GM19240 (cell line): ENCODE data around the gene MXD1.
"Not testable (repeated sequence)": the region's sequence is repeated elsewhere in the genome, so short reads cannot be mapped to it uniquely, and the experiment has no call there.

ENCODE experiments used
- DNase-seq: peaks from one replicate; pipeline ENCODE4 v3.0.0; 2011; ENCODE audit warnings: low spot score; ENCODE audit not compliant: insufficient read length

Gene MXD1, protein sequence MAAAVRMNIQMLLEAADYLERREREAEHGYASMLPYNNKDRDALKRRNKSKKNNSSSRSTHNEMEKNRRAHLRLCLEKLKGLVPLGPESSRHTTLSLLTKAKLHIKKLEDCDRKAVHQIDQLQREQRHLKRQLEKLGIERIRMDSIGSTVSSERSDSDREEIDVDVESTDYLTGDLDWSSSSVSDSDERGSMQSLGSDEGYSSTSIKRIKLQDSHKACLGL

DNA sequence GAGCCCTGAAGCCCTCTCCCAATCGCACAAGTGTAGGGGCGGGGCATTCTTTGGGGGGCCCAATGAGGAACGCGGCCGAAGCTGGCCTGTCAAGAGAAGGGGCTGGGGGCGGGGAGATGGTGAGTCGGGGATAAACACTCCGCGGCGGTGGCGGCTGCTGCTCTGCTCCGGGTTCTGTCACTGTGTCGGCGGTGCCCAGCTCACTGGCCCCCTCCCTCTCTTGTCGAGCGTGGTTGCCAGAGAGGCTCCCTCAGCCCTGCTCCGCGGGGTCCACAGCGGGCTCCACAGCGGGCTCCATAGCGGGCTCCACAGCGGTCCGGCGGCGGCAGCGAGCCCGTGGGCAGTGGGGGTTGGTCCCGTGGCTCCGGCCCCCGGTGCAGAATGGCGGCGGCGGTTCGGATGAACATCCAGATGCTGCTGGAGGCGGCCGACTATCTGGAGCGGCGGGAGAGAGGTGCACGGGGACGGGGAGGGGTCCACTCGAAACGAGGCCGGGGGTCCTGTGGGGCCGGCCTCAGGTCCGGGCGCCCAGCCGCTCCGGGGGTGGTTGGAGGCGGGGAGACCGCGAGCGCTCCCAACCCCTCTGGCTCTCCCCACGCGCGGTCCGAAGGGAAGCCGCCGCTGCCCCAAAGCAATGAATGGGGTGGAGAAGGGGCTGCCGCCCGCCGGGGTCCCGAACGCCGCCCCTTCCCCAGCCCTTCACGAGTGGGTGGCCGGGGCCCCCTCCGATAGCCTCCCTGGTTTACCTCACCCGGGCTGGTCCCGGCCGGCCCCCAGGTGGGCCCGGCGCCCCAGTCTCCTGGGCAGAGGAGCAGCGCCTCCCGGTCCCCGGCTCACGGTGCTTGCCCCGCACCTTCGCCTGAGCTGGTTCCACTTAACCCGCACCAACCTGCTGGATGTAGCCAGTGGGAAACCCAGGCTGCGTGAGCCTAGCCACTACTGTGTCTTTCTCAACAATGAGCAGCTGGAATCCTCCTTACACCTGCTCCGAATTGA, at the start of gene MXD1:
Gene MXD1 (plus strand): TSS at position 160 of the 996 bp plus-strand sequence. CDS start 222 bp downstream, at position 382.
- peak; percentile 90 for DNase-seq

DNA sequence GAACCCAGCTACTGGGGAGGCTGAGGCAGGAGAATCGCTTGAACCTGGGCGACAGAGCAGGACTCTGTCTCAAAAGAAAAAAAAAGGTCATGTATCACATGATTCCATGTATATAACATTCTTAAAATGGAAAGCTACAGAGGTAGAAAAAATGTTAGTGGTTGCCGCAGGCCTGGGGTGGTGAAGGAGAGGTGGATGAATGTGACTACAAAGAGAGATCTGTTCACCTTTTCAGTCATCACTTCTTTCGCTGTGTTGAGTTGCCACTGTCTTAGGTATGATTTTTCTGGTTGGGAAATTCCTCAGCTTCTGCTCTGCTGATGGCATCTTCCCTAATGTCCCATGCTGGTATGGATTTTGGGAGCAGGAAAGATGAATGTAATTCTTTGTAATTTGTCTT, 26.5 kb upstream of the MXD1 start:
- no peak for DNase-seq

DNA sequence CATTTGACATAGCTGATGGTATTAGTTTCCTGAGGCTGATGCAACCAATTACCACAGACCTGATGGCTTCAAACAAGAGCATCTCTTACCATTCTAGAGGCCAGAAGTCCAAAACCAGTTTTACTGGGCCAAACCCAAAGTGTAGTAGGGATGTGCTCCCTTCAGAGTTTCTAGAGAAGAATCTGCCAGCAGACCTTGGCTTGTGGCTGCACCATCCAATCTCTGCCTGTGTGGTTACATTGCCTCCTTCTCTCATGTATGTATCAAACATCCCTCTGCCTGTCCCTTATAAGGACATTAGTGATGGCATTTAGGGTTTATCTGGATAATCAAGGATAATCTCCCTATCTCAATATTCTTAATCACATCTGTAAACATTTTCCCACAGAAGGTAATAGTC, 25.6 kb upstream of the MXD1 start:
- no peak for DNase-seq

DNA sequence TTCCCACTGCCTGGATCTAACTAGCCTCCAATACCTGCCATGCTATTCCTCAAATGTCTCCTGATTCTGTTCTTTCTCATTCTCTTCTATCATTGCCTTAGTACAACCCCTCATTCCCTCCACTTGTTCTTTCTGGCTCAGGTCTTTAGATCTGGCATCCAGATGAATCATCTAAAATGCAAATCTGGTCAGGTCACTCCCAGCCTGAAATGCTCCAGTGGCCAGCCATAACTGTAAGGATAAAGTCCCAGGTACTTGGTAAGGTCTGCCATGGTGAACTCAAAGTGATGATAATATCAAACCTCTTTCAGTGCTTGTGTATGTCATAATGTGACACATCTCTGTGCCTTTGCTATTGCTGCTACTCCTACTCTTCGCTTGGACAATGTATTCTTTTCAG, 24.0 kb upstream of the MXD1 start:
- no peak for DNase-seq

DNA sequence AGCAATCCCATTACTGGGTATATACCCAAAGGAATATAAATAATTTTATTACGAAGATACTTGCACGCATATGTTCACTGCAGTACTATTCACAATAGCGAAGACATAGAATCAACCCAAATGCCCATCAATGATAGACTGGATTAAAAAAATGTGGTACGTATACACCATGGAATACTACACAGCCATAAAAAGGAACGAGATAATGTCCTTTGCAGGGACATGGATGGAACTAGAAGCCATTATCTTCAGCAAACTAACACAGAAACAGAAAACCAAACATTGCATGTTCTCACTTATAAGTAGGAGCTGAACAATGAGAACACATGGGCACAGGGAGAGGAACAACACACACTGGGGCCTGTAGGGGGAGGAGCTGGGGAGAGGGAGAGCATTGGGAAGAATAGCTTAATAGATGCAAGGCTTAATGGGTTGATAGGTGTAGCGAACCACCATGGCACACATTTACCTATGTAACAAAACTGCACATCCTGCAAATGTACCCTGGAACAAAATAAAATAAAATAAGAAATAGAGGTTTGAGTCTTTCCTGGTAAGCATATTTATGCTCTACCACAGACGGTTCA, 22.0 kb upstream of the MXD1 start:
- not testable (repeated sequence) for DNase-seq

DNA sequence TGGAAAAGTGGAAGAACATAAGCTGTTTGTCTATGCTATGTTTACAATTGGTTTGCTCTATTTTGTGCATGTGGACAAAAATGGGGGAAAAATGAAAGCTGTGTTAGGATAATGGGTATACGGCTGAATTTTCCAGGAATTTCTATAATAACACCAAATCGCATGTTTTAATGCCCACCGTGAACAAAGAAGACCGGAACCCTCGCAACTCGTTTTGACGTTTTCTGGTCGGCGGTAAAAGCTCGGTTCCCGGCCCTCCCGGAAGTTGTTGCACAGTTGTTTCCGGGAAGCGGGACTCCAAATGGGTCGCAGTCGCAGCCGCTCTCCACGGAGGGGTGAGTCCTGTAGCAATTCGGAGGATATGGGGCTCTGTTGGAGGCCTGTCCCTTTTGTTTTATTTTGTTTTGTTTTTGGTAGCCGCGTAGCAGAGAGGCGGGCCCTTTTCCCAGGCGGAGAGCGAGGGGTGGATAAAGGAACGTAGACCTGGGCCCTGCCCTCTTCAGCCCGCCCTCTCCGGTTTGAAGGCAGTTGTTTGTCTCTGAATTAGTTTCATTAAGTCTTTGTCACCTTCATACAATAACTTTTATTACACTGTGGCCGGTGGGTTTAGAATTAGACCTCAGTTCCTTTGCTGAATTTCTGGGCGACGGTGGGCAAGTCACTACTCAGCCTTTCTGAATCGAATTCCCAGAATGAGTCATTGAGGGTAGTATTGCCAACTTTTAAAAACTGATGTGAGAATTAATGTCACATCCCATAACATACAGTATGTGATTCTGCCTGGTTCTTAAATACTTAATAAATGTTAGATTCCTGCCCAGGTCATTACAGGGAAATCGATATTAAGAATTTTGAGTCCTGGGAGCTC, 21.0 kb upstream of the MXD1 start, which contains the start of gene SNRNP27:
Gene SNRNP27 (plus strand): TSS at position 273 of the 868 bp plus-strand sequence. CDS start 29 bp downstream, at position 302.
- peak; percentile 57 for DNase-seq

DNA sequence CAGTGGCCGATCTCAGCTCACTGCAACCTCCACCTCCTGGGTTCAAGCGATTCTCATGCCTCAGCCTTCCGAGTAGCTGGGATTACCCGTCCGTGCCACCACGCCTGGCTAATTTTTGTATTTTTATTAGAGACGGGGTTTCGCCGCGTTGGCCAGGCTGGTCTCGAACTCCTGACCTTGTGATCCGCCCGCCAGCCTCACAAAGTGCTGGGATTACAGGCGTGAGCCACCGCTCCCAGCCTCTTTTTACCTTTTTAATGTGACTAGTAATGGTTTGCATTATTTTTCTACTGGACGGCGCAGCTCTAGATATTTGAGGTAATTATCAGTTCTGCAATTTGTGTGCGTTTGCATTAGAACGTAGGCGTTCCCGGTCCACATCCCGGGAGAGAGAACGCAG, 20.2 kb upstream of the MXD1 start:
- not testable (repeated sequence) for DNase-seq

DNA sequence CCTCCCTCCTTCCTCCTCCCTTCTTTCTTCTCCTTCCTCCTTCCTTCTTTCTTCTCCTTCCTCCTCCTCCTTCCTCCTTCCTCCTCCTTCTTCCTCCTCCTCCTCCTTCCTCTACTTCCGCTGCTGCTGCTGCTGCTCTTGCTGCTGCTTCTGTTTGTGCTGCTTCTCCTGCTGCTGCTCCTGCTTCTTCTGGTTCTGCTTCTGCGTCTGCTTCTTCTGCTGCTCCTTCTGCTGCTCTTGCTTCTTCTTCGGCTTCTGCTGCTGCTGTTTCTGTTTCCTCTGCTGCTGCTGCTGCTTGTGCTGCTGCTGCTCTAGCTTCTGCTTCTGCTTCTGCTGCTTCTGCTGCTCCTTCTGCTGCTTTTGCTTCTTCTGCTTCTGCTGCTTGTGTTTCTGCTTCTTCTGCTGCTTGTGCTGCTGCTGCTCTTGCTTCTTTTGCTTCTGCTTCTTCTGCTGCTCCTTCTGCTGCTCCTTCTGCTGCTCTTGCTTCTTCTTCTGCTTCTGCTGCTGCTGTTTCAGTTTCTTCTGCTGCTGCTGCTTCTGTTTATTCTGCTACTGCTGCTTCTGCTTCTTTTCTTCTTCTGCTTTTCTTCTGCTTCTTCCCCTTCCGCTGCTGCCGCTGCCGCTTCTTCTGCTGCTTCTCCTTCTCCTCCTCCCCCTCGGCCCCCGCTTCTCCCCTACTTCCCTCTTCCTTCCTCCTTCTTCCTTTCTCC, 12.5 kb upstream of the MXD1 start:
- DNase-seq, result no peak

DNA sequence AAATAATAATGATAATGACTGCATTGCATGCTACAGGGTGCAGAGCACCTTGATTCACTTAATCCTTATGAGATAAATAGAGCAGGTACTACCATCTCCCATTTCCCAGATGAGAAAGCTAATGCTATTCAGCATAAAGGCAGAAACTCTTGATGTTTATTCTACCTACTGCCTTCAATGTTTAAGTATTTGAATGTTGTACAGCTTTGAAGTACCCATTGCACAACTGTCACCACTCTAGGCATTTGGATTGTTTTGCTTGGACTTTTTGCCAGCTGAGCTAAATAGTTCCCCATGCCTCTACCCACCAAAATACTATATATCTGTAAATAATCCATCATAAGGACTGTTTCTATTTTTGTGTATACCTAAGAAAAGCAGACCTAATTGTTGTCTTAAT, 7.7 kb upstream of the MXD1 start:
- DNase-seq, result no peak

DNA sequence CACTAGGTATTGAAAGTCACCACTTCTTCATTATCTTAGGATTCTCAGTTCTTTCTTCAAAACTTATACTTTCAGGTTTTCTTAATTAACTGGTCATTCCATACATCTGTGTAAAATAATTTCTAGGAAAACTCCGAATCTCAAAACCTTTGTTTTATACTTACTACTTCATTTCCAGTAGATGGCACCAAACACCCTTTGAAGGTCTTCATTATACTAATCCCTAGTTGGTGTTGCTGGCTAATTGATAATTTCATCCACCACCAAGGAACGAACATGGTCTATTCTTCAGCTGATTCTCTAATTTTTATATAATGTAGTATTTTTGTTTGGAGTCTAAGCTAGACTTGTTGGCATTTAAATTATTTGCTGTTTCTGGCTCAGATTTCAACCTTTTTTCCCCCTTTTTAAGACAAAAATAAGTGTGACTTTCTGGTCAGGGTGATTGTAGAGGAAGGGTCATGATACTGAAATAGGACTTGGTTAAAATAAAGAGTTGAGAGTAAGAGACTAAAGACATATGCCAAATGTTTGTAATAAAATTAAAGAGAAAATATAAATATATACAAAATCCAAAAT, 2.8 kb upstream of the MXD1 start:
- no peak for DNase-seq

DNA sequence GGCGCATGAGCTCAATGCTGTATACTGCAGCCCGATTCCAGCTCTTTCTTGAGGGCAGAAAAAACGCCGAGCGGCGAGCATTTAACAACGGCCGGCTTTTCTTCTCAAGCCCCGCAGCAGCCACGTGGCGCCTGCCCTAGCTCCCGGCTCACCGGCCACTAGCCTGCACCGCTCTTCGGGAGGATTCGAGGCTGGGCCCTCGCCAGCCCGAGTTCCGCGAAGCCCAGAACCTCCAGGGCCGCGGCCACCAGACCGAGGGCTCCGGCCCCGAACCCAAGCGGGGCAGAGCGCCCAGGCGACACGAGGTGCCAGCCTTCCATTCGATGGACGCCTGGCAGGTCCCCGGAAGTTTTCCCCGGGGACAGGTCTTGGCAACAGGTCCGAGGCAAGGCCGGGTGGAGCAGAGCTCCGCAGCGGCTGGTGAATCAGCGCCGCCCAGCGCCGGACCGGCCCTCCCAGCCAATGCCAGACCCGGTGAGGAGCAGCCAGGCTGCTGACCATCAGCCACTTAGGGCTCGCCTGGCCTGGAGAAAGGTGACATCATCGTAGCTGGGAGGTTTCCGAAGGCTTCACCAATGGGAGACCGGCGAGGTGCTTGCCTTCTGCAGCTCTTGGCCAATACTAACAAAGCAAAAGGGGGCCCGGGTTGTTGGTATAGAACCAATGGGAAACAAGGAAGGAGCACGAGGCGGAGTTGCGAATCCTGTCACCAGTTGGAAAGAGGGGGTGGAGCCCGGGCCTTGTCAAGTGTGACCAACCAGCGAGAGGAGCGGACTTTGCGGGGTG, 552 bp upstream of the MXD1 start:
- no peak for DNase-seq

DNA sequence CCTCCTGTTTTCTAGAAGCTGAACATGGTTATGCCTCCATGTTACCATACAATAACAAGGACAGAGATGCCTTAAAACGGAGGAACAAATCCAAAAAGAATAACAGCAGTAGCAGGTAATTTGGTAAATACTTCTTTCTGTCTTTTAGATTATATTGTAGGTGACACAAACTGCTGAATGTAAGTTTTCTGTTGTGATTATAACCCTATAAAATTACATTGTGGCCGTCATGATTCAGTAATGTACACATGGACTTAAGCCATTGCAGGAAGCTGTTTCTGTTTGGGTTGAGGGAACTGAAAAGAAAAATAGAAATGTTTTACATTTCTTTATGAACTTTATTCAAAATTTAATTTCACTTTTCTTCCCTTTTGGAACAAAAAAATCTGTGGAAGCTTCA, 1.2 kb downstream of the MXD1 start:
- no peak for DNase-seq

DNA sequence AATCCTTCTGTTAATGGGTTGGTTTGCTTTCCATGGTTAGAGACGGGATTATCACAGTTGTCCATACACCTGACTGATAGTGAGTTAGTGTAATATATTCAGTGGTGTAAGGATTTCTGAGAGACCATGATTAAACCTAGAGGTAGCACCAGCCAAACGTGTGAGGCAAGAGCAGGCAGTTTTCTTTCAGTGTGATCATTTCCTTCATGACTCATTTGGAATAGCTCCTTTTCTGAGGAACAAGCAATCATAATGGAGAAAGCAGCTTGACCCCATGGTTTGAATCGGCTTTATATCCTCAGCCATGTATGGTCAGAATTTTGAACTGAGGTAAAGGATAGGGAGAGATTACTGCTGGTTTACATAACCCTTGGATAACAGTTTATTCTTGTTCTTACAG, 2.9 kb downstream of the MXD1 start:
- no peak for DNase-seq

DNA sequence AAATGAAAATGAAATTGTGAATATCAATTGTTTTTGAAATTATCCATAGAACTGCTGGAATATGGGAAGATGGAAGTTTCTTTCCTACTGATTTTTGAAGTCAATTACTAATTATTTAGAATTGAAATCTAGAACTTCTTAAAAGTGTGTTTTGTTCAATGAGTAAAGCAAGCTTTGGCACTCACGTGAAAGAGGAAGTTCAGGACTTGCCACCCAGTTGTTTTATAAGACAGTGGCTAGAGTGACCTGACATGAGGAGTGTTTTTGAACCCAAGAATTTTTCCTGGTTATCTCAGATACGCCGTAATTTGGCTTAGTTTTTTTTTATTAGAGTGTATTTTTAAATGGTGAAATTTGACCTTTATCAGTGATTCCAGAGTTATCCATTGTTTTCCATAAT, 3.5 kb downstream of the MXD1 start:
- no peak for DNase-seq

DNA sequence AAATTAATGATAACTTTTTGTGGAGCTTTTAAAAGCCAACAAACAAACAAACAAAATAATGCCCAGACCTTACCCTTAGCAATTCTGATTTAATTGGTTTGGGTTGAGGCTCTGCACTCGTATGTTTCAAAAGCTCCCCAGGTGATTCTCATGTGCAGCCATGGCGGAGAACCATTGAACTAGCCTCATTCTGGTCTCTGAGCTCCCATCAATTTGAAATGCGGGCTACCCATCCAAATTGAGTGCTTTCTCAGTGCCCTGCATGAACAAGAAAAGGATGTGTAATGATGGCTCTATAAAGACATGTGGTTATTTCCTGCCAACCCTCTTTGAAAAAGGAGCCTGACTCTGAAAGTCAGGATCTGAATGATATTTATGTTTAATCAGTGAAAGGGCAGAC, 8.2 kb downstream of the MXD1 start:
- DNase-seq, result no peak

DNA sequence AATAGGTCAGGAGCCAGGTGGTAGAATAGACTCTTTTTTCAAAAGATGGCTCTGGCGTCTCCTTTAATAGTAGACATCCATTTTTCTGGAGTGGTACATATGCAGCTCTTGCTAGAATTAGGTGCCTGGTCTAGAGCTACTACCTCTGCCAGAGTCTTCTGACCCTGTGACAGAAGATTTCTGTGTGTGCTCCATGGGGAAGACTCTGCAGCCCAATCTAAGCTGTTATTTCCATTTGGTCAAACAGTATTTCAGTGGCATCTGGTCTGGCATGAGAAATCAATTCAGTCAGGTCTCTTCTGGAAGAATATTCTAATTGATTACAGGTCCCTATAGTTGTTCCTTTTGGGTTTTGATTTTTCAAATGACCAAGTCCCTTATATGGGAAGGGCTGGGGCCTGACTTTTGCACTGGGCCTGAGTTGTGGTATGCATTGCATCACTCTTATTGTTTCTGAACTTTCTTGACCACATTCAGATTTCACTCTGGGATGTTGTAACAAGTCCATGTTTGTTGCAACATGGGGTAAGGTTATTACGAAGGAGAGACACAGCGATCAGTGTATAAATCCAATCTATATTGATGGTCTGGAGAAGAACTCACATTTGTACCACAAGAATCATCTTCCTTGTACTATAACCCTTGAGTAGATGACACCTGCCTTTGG, 12.1 kb downstream of the MXD1 start:
- DNase-seq, result no peak

DNA sequence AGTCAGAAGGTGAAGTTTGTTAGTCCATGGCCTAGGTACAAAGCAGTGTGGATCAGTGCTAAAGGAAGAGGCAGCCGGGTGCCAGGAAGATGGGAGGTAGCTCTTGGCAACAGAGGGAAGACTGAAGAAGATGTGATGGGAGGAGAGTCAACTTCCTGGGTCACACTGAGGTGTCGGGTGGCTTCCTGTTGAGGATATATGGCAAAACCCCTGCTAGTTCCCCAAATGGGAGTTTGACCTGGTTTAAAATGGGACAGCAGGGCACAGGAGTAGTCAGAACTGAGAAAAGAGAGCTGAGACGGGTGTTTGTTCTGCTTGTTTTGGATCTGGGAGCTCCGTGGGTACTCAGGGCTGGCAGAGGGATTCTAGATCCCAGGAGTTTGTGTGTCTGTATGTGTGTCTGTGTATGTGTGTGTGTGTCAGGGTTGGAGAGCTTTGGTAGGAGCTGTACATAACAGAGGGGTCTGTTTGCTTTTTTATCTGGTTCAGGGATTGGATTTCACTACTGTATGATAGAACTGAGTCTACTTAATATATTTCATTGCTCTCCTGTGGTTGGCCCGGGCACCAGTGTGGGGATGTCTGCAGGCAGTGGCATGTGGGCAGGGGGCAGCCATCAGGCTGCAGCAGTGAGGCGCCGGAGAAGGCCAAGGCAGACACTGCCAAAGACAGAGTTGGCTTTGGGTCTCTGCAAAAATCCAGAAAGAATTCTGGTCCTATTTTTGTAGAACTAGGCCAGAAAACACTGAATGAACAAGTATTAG, 17.1 kb downstream of the MXD1 start:
- no peak for DNase-seq

DNA sequence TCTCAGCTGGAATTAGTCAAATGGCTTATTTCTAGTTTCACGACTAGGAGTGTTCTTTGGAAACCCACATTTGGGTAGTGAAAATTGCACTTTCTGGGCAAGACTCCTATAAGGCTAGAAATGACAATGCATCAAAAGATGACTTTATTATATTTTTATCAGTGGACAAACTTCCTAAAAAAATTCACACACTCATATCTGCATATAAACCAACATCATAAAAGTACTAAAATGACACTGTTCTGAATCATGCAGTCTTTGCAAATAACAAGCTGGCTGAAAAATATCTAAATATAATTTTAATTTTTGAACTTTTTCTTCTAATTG, 17.6 kb downstream of the MXD1 start:
- no peak for DNase-seq
